ENCODE data around the gene CRYGN.

CRYGN gene

DNA sequence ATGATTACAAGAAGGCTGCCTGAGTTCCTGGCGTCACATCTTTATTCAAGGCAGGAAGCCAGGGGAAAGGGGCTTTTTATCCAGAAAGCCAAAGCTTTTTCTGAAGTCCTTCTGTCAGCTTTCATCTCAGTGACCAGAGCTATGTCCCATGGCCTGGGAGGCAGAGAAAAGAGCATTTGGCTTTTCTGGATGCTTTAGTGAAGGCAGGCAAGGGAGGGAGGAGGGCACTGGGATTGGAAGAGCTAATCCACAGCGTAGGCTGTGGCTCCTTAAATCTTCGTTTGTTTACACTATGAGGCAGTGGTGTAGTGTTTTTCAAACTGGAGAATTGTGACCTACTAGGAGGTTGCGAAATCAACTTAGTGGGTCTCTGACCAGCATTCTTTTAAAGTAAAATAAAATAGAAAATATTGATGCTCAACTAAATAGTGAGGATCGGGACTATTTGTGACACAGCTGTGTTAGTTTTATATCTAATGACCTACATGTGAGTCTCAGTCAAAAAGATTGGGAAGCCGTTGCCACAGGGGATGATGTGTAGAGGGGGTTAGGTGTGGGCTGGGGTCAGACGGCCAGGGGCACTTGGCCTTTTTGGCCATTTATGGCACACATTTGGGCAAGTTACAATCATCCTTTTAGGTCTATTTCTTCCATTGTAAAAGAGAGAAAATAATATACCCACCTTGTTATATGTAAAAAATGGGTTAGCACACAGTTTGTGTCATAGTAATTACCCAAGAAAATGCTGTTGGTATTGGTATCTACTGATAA is 14.1 kb downstream of the CRYGN start:
- DNase-seq, result no peak

DNA sequence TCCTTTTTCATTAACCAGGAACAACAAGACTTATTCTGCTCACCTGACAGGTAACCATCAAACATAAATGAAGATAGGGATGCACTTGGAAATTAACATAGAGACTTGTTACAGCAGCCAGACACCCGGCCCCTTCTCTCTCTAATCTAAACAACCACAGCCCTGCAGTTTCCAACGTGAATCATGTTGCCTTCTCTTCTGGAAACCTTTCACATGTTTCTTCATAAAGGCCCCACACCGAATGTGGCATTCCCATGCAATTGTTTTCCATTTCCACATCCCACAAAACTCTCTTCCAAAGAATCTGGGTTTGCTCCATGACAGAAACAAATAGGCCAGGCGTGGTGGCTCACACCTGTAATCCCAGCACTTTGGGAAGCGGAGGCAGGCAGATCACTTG is 15.1 kb downstream of the CRYGN start:
- no peak for DNase-seq

DNA sequence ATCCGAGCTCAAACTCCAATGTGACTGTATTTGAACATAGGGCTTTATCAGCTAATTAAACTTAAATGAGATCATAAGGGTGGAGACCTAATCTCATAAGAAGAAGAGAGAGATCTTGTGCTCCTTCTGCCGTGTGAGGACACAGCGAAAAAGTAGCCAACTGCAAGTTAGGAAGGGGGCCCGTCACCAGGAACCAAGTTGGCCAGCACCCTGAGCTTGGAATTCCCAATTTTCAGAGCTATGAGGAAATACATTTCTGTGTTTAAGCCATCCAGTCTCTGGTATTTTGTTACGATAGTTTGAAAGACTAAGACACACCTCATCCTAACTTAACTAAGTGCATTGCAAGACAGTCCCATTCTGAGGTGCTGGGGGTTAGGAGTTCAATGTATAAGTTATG is 16.0 kb downstream of the CRYGN start:
- DNase-seq, result no peak

DNA sequence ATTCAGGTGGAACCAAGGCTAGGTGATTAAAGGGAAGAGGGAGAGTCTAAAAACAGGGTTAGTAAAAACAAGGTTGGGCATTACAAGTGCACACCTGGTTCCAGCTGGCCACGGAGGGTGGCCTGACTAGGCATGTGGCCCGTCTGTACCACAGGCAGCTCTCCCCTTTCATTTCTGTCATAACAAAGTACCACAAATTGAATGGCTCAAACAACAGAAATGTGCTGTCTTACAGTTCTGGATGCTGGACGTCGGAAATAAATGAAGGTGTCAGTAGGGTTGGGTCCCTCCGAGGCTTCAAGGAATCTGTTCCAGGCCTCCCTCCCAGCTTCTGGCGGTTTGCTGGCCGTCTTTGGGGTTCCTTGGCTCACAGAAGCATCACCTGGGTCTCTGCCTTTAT is 16.7 kb downstream of the CRYGN start:
- no peak for DNase-seq

DNA sequence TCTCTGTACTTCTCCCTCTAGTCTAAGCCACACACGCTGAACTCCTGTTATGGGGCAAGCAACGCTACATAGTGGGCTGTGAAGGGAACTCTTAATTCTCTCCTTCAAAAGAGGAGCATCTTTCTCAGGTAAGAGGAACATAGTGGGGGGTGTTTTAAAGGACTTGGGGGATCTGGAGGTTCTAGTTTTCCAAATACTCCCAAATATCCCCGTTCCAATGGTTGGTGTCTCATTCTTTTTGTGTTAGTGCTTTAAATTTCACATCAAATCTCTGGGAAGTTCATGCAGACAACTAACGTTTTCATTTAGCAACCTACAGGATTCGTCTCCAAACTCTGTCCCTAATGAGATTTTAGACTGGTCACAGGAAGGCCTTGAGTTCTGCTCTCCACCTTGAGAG is 17.7 kb downstream of the CRYGN start:
- DNase-seq, result no peak

DNA sequence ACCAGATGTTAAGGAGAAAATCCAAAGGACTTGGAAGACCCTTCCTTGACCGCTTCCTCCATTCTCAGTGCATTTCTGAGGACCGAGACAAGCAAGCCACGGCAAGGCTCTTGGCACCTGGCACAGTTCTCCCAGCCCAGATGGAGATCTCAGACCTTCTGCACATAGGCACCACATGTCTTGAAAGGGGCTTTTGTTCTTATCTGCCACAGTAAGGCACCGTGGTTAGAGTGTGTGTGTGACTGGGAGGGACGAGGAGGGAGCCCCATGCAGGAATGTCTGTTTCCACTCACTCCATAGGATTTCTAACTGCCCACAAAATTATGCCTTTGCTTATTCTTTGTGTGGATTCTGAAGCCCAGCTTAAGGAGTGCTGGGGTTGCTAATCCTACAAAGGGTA is 19.8 kb downstream of the CRYGN start:
- no peak for DNase-seq

DNA sequence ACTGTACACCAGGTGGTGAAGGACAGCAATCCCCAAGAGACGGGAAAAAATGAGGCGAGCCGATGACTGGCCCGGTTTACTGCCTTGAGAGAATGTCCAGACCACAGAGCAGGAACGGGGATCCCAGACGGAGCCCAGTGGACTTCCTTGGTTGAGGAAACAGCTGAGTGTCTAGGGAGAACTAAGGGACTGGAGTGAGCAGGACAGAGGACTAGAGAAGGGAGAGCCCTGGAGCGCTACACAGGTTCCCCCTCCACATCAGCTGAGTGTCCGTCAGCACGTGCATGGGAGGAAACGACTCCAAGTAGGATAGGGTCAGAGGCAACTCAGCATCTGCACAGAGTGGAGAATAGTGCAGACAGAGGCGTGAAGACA is 23.0 kb downstream of the CRYGN start:
- DNase-seq, result no peak

DNA sequence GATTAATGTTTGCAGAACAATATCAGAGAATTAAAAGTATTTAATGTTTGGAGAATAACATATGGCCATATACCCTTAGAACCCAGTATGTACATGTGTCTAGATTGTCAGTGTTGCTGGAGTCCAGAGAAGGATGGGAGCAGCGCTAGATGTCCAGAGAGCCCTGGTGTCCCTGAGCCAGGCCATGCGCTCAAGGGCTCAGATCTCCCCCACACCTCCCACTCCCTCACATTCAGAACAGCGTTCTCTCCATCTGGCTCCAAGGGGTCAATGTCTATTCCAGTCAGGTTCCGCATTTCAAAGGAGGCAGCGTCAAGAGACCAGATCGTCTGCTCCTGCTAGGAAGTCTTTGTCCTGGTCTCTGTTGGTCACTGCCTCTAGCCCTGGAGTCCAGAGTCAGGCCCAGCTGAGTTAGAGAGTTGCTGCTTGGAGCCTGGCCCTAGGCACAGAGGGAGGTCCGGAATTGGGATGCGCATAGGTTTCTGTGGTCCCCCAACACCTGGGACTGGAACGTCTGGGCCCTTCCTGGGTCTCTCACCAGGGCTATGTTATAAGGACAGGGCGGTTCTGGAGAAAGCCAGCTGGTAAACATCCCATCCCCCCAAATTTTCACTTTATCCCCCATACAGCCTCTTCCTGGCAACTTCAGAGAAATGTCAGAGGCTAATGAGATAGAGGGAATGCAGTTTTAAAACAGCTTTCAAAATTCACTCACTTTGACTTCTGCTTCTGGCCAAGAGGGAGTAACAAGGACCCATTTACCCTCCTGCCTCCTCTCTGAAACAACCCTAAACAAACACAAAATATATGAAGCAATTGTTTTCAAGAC is 23.6 kb downstream of the CRYGN start:
- no peak for DNase-seq

DNA sequence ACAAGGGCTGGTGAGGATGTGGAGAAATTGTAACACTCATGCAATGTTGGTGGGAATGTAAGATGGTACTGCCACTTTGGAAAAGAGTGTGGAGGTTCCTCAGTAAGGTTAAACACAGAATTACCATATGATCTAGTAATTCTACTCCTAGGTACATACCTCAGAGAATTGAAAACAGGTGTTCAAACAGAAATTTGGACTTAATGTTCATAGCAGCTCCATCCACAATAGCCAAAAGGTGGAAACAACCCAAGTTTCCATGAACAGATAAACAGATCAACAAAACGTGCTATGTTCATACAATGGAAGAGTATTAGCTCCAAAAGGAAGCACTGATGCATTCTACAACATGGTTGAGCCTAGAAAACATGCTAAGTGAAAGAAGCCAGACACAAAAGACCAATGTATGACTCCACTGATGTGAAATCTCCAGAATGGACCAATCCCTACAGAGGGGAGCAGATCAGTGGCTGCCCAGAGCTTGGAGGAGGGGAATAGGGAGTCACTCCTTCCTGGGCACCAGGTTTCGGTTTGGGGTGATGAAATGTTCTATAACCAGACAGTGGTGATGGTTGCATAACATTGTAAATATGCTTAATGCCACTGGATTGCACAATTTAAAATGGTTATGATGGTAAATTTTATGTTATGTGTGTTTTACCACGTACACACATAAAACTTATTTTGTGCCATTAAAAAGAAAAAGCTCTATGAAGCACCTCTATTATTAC is 24.4 kb downstream of the CRYGN start:
- peak; percentile 84 for DNase-seq

DNA sequence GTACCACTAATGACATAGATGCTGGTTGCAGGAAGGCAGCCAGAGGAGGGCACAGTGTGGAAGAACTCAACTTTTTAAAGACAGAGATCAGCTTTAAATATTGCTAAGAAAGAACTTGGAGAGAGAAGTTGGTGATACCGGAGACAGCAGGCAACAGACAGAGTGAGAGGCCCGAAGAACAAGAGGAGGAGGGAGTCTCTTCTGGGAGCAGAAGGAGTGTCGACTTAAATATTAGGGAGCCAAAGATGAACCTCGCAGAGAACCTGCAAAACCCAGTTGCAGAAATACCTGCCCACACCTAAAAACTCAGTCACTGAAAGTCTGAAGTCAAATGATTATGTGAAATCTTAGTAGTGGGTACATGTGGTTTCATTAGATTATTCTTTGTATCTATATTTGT is 26.7 kb downstream of the CRYGN start:
- no peak for DNase-seq

DNA sequence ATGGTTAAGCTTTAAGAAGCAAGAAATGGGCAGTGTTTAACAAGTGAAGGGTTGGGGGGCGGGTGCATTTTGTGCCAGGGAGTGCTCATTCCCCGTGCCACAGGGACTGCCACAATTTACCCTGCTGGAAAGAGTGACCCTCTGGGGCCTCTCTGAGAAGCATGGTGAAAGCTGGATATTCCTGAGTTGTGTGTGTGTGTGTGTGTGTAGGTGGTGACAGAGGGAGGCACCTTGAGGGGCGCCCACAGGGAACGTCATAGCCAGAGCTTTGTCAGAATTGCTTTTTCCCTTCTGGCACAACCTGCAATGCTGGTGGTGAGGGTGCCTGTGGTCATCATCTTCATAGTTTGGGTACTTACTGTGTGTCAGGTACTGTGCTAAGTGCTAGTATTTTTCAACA is 27.6 kb downstream of the CRYGN start:
- DNase-seq, result no peak

DNA sequence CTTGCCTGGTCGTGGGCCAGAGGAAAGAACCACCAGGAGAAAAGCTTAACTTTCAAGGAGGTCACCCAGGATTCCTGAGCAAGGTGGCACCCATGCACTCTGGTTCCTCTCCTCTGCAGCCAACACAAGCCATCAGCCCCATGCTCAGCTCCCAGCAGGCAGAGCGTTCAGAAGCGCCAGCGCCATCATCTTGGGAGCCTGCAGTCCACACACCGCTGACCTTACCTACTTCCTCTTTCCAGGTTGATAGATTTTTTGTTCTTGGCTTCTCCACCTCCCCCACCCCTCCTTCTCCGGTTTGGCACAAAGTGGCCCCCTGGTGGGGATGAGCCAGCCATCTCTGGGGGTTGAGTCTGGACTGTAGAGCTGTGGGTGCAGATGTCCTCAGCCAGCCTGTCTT is 28.4 kb downstream of the CRYGN start:
- DNase-seq, result peak; percentile 70

DNA sequence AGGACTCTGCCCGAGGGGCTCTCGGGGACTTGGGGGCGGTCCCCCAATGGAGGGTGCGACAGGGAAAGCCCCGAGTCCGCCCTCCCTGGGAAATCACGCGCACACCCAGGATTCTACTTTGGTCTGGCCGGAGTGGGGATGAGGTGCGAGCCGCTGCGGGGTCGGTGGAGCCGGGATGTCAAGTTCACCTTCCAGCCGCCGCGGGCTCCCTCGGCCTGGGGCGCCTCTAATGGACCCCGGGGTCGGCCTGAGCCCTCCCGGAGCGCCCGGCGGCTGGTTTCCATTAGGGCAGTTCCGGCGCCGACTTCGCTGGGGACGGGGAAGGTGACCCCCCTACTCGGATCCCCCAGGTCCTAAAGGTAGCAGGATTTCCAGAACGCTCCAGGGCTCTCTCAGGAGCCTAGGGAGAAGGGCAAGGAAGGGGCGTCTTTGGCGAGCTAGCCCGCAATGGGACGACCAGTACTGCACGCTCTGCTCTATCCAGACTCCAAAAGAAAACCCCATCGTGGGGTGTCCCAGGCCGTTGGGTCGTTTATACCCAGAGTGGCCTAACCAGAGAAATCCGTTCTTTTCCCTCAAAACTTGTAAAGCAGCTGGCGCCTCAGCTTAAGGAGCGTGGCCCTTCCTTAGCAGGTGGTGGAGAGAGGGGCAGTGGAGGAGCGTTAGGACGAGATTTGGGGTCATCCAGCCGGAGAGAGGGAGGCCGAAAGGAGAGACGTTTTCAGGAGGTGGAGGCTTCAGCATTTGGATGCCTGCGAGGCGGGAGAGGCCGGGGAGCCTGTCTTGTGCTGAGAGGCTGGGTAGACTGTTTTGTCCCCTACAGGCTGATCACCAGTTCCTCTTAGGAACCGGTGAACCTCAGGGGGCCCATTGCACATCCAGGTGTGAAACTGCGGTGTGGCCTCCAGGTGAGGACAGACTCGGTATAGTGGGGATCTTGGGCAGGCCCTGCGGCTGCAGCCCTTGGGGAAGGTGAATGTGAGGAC is 29.2 kb downstream of the CRYGN start:
- DNase-seq, result no peak

DNA sequence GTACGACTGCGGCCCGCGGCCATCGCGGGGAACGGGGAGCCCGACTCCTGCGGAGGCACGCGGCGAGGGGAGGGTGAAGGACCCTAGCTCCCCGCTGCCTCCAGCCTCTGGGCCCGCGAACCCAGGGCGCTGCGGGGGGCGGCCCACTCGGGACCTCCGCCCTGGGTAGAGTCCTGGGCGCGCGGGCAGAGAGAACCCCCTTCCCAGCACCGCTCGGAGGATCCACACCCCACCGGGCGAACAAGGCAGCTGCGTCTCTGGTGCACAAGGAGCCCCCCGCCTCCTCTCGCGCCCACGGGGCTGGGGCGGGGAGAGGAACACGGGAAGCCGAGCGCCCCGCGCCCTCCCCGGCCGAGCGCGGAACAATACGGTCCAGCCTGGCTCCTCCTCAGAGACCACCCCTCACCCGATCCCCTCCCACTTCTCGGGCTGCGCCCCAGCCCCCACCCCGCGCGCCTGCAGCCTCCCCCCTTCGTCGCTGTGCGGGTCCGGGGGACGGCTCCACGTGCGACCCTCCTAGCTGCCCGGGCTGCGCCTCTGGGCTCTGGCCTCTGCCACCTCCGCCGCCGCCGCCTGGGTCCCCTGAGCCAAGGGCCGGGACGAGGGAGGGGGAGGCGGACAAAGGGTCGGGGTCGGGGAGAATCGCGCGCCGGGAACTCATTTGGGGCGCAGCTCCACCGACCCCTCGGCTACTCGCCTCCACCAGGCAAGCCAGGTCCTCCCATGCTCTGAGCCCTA is 30.1 kb downstream of the CRYGN start, which contains the start of gene WDR86:
Gene WDR86, minus strand, starts transcription at position 372 of the 738 bp plus-strand sequence. CDS start 449 bp downstream, outside the sequence.
- DNase-seq, result no peak

DNA sequence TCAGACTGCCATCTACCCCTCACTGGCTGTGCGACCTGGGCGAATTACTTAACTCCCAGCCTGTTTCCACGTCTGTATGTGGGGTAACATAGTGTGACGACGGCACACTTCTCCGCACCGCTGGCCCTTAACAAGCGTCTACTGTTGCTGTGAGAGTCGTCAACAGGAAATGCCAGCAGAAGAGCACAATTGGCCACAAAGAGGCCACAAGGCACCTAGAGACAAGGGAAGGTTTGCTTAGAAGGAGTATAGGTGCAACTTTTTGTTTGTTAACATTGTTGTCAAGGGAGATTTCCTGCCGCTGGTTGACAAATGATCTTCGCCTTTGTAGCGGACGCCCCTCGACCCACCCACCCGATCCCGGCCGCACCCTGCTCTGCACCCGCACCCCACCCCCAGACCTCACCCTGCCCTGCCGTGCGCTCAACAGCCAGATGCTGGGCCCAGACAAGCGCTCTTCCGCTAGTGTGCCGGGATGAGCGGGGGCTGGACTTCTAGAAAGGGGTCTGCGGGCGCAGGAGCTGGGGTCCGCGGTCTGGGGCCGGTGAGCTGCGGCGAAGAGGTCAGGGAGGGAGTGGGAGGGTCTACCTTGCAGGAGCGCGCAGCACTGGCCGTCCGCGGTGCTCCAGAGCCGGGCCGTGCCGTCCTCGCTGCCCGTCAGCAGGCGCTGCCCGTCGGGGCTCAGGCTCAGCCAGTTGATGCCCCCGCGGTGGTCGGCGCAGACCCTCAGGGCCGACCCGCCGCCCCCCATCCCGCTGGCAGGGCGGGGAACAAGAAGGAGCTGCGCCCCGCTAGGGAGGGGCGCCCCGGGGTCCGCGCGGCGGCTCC is 30.9 kb downstream of the CRYGN start:
- DNase-seq, result no peak

DNA sequence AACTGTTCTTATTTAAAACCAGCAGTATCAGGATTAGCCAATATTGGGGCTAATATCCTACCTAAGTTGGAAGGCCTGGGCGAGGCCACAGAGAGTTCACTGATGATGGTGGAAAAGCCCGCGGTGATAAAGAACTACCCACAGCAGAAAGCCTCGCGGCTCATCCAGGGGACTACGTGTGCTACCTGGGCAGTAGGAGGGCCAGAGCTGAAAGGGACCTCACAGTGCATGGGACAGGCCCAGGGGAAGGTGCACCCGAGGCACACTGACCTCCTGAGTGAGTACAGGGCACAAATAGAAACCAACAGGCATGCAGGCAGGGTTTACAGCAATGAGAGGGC is 31.5 kb downstream of the CRYGN start:
- no peak for DNase-seq

DNA sequence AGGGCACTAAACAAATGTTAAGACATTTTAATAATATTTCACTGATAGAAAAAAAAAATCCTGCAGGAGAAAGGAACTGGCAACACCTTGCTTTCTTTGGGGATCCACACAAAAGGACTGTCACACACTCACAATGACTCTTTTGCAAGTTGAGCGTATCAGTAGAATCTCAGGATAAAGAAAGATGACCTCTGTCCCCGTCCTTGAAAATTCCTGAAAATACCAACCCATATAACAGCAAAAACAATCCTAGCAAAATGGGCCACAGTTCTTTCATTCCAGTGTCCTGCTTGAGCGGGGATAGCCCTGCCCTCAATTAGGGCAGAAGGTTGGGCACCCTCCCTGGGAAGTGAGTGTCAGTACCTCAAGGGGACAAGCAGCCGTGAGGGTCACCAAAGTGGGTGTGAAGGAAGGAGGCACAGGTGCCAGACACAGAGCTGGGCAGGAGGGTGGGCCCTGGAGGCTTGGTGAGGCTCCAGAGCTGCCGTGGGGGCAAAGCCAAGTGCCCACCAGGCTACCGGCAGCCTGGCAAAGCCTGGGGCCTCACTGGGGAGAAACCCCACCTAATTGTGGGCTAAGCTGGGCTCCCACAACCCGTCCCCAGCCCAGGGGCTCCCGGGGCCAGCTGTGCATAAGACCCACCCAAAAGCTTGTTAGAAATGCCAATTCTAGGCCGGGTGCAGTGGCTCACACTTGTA is 32.9 kb downstream of the CRYGN start:
- no peak for DNase-seq

DNA sequence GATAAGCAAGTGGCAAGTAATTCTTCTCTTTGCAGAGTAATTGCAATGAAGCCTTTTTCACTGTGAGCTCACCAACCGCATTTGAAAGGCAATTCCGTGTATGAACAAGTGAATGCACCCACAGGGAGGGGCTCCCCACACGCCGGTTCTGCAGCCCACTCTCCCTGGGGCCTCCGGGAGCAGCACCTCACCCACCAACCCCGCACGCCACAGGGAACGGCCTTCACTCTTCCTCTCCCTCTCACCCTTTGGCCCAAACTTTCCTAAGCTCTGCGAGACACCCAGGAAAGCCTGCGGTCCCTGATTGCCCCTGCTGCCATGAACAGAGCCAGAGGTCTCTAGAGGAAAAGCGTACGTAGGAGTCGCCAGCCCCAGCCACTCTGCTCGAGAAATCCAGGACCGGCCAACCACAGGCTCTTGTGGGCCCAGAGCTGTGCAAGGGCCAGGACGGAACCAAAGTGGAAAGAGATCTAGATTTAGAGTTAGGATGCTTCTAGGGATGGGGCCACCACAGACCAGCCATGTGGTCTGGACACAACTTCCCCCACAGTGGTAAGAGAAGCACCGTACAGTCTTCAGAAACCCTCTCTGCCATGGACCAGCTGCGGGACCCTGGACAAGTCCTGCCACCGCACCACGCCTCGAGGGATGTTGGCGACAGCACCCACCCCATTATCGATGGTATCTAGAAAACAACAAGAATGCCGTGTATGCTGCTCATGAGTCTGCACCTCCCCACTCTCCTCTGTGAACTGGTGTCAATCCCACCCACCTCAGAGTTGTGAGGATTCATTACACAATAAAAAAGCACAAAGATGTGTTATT is 33.7 kb downstream of the CRYGN start:
- DNase-seq, result no peak

DNA sequence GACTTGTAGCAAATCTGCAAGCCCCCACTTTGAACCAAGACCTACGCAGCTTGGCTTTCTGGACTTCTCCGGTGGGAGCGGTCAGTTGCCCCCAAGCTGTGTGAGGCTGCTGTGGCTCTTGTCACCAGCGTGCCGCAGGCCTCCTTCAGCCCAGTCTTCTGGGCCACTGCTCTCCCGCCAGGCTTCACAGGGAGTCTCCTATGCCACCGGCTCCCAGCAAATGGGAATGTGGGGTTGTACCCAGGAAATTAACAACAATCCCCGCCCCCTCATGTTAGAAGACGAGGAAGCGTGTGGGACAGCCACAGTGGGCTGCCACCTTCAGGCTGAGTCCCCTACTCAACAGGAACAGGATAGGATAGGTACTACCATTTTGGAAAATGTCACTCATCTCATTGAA is 34.4 kb downstream of the CRYGN start:
- no peak for DNase-seq
